D341Med (cell line): ENCODE results near the gene DPM2.

Experiments used
- DNase-seq: peaks from one replicate; pipeline ENCODE4 v3.0.0; 2012; ENCODE audit warnings: low spot score

DPM2 gene

DNA sequence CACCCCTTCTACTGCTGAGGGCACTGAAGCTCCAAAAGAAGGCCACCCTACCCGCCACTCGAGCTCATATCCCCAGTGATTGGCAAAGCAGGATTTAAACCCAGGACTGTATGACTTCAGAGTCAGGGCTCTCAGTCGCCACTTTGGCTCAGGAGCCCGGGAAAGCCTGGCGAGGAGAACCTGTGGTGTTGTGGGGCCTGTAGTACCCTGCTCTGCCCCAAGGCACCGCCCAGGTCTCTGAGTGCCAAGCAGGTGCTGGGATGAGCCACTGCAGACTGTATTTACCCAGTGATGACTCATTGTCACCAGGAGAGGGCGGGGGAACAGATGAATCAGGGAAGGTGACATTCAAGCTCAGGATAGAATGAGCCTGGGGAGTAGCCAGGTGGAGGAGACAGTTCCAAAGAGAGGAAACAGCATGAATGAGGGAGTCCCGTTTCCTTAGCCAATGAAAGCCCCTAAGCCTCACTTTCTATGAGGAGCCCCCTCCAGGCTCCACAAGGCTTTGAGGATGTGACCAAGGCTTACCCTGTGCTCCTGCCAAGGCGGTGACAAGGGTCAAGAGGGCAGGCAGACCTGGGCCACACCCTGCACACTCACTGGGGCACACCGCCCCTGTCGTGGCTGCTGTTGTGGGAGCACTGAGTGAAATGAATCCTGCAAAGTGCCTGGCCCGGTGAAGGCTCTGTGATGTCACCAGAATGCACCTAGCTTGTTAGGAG lies 17.8 kb upstream of the DPM2 start:
- peak; percentile 80 for DNase-seq

DNA sequence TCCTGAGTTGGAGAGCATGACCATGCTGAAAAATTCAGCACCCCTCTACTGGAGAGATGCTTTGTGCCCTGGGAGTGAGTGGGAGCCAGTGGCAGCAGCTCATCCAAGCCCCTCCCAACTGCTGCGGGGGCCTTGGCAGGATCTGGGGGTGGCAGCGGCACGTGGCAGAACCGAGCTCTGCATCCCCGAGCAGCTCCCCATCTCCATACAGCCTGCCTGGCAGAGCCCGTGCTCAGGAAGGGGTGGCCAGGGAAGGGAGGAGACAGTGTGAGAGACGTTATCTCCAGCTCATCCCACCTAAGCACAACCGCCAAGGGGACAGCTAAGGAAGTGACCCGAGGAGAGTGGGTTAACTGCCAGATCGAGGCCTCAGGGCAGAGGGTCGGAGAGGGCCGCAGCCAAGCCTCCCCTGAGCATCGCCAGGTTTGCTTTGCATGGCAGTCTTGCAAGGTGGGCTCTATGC lies 17.2 kb upstream of the DPM2 start:
- DNase-seq = no peak

DNA sequence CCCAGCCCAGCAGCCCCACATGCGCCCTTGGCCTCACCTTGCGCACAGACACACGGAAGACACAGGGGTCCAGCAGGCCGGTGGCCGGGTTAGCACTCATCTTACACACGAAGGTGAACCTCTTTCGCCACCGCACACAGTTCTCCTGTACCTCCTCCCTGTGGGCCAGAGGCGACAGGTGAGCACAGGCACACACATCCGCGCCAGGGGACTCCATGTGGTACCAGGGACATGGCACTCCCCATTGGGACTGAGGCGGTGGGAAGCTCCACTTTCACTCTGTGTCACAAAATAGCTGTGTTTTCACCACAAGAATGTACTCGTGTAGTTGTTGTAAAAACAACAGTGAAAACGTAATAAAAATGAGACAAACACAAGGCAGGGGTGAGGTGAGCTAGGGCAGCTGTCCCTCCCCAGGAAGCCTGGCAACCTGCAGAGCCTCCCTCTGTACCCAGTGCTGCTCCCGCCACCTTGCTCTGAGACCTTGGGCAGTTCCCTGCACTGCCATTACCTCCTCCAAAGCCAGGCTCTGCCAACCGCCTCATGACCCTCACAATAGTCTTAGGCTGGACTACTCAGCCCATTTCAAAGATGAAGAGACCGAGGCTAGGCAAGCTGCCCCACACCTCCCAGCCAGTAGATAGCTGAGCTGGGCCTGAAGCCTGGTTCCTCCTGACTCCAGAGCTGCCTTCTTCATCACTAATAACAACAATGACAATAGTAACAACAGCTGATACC lies 16.3 kb upstream of the DPM2 start:
- DNase-seq = no peak

DNA sequence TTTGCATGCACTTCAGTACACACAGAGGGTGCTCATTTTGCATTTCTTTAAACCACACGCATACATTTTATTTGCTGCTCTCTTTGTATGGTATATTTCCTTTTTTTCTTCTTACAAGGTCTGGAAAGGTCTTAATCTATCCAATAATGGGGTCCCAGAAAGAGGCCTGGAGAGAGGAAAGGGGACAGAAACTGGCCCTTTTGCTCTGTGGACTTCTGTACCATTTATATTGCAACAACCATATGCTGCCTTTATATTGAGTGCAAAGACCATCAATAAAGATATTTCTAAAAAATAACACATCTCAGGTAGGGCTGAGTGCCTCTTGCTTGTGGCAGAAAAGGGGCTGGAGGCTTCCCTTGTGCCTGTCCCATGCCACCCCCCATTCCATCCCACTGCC lies 15.5 kb upstream of the DPM2 start:
- DNase-seq = no peak

DNA sequence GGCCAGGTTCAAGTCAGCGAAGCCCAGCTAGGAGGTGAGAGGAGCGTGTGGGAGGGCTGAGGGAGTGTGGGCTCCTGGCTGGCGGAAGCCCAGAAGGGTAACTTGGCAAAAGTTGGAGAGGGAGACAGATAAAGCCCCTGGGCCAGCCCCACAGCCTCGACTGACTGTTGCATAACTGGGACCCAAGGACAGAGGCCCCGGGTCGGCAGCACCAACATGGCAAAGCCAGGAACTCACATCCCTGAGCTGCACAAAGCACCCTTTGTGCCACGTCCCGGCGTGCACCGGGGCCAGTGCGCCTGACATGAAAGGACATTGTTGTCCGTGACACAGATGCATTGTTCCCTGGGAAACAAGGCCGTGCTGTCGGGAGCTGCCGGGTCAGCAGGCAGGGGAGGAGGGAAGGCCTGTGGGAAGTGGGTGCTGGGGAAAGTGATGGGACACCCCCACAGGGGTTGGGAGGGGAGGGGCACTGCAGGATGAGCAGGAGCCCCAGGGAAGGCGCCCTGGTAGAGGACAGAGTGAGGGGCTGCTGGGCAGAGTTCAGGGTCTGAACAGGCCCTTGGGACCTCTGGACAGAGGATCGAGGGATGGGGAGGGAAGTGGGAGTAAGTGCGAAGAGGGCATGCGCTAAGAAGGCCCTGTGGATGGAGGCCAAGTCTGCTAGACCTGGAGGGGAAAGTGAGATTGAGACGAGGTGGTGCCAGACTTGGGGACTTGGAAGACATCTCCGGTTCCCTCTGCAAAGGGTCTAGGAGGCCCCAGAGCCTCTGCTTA lies 13.0 kb upstream of the DPM2 start:
- no peak for DNase-seq

DNA sequence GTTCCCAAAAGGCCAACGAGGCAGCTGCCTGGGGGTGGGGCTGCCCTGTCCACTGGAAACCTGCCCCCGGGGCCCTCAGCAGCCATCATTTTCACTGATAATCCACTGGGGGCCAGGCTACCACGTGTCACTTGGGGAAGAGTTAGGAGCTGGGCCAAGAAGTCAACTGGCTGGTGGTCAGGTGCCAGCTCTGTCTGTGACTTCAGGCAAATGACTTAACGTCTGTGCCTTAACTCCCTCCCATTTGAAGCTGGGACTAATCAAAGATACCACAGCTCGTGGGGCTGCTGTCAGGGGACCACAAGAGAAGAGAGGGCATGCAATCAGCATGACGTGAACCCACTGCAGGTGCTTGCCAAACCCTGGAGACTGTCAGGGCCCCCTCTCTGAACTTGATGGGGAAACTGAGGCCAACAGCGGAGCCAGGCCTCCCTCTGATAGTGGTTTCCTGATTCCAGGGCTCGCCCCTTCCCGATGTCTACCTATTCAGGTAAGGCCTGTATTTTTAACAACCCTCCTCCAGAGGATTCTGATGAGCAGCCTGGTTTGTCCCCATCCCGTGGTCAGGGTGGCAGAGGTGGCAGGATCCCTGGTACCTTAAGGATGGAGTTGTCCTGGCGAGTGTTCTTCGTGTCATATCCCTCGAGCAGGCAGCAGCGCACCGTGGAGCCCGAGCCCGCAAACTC lies 12.3 kb upstream of the DPM2 start:
- DNase-seq = no peak

DNA sequence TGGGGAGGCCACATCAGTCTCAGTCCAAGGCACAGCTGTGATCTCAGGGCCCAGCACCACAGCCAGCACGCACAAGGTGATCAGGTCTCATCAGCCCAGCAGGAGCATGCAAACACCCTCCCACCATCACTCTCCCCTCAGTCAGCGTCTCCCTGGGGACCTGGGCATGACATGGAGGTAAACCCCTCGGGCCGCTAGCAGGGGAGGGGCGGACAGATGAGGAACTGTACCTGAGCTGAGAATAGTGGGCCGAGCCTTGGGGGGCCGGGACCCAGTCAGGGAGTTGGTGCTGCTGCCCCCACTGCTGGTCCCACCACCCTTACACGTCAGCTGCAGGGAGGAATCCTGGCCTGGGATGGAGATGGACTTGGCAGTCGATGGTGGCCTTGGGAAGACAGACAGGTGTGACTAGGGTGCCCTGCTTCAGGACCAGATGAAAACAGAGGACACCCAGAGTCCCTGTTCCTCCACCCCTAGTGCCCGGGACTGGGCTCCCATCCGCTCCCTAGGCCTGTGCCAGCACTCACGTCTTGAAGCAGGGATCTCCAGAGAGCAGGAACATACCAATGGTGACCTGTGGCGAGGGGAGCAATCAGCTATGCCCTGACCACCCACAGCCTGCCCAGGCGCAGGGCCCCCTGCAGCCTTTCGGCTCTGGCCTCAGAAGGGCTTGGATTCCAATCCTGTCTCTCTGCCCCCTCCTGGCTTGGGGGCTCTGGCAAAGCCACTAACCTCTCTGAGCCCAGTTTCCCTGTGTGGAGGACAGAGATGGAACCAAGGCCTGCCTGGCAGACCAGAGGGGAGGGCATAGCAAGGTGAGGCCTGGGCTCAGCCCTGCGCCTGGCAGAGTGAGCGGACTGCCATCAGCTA lies 10.4 kb upstream of the DPM2 start:
- no peak for DNase-seq

DNA sequence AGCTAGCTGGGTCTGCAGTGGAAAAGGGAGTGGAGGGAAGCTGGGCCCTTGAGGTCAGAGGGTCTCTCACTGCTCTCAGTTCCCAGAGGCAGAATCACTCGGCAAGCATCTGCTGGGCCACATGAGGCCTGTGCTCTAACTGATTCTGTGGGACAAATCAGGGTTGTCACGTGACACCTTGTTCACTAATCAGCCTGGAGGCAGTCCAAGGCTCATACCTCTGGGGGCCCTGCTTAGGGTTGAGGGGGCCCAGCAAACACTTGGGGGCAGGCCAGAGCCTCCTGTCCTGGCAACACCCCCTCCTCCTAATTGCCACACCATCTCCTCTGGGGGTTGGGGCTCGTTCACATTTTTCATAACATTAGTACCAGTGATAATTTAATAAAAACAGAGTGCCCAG lies 9.1 kb upstream of the DPM2 start:
- no peak for DNase-seq

DNA sequence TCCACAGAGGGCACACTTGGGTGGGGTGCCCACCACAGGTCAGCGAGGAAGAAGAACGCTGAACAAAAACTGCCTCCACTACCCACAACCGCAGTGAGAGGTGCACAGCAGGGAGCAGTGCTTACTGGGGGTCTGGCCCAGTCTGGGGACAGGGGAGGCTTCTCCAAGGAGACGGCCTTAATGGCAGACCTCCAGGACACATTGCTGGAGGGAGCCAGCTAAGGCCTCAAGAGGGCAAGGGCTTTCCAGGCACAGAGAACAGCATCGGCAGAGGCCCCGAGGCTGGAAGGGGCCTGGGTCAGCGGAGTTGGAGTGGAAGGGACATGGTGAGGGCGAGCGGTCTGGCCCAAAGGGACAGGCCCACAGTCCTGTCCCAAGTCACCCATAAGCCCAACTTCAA lies 8.3 kb upstream of the DPM2 start:
- DNase-seq = no peak

DNA sequence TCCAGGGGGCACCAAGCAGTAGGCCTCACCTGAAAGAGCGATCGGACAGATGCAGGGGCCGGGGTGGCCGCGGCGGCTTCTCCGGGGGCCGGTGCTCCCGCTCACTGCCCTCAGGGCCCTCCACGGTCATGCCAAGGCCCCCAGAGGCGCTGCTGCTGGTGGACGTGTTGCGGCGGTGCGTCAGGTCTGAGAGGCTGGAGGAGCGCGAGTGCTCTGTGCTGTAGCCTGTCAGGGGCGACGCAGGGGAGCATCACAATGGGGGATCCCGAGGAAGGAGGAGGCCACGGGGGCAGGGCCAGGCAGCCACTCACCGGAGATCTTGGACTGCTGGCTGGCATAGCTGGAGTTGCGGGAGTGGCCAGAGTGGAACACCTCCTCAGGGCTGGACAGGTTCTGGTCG lies 7.7 kb upstream of the DPM2 start:
- DNase-seq = no peak

DNA sequence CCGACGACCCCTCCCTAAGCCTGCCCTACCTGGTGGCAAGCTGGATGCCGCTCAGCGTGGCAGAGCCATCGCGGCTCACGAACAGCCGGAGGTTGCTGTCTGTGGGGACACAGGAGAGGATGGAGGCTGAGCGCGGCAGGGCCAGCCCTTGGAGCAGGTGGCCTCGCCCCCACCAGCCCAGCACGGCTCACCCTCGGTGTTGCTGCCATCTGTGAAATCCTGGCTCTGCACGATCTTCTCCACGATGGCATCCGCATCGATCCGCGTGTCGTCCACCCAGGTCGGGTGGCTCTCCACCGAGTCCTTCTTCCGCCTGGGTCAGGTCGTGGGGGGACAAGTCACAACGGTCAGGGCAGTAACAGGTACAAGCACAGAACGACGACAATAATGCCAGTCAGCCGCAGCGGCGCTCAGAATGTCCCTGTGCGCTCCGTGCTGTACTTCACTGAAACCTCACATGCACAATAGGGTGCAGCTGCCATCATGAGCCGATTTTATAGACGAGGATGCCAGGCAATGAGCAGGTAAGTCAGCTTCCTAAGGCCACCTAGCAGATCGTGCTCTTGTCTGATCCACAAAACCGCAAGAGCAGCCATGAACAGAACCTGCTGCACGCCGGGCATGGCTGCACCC lies 7.0 kb upstream of the DPM2 start:
- DNase-seq = no peak

DNA sequence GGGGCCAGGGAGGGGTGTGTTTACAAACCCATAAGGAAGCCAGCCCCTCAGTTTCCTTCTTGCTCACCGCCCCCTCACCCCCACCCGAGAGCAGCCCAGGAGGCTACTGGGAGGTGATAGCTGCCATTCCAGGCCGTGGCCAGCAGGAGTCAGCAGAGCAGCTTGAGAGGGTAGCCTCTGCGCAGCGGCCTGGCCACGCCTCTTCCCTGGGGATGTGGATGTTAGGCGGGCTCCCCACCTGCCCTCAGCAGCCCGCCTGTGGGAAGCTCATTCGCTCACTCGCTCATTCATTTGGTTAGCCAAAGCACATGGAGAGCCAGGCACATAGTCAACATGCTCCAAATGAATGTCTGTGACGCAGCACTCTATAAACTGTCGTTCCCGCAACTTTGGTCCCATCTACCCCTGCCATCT lies 6.1 kb upstream of the DPM2 start:
- DNase-seq = peak; percentile 93

DNA sequence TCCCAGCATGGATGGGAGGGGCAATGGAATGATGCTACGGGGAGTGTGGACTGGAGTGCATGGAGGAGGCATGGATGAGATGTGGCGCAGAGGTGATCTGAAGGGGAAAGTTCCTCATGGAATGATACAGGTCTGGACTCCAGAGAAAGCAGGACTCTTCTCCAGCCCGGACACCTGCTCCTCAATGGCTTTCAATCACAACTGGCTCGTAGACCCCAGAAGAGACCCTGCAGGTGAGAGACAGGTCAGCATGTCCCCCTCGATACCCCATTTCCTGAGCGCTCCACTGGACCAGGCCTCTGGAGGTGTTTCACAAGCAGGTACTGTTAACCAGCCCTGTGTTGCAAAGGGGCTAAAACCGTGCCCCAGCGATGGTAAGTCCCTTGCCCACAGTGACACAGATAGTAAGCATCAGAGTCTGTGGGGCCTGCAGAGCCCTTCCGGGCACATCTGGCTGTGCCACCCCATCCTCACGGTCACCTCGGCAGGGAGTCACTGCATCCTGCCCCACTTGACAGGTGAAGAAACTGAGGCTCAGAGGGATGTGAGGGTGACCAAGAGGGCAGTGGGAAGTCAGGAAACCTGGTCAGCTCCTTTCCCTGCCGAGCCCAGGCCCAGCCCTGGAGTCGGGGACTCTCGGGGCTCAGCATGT lies 5.5 kb upstream of the DPM2 start:
- DNase-seq = no peak

DNA sequence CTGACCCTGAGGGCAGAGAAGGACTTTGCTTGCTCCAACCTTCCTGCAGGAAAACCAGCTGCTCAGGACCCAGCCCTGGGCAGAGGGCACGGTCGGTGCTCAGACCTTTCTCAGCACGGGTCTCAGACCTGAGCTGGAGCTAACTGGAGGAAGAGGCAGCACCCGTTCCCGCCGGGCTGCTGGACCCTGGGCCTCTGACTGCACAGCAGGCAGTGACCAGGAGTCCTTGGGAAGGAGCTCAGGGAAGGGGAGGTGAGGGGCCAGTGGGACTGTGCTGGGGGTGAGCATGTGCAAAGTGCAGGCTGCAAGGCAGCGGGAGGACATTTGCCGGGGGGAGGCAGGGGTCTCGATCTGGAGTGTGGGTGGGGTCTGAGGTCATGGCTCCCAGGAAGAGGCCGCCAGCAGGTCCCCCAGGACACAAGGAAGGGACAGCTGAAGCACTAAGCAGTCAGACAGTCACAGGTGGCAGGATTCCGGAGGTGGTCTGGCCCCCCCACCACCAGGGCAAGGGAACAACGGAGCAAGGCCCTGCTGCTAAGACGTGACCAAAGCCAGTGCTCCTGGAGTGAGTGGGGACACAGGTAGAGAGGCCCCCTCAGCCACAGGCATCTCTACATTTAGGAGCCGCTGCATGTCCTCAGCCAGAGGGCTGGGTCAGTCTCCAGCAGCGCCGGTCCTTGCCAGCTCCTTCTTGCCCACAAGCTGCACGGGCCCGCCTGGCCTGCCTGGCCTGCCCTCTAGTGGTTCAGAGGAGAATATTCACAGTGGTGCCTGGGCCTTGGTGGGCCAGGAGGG lies 4.8 kb upstream of the DPM2 start:
- DNase-seq = peak; percentile 86

DNA sequence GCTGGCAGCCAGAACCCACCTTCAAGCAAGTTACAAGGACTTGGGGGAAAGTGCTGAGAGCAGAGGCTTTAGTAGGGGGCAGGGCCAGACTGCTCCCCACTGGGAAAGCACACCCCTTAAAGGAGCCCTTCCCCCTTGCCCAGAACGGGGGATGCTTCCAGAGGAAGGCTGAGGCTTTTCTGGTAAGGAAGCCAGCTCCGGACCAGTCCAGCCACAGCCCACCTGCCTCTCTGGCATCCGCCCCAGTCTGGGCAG lies 4.2 kb upstream of the DPM2 start:
- DNase-seq = no peak

DNA sequence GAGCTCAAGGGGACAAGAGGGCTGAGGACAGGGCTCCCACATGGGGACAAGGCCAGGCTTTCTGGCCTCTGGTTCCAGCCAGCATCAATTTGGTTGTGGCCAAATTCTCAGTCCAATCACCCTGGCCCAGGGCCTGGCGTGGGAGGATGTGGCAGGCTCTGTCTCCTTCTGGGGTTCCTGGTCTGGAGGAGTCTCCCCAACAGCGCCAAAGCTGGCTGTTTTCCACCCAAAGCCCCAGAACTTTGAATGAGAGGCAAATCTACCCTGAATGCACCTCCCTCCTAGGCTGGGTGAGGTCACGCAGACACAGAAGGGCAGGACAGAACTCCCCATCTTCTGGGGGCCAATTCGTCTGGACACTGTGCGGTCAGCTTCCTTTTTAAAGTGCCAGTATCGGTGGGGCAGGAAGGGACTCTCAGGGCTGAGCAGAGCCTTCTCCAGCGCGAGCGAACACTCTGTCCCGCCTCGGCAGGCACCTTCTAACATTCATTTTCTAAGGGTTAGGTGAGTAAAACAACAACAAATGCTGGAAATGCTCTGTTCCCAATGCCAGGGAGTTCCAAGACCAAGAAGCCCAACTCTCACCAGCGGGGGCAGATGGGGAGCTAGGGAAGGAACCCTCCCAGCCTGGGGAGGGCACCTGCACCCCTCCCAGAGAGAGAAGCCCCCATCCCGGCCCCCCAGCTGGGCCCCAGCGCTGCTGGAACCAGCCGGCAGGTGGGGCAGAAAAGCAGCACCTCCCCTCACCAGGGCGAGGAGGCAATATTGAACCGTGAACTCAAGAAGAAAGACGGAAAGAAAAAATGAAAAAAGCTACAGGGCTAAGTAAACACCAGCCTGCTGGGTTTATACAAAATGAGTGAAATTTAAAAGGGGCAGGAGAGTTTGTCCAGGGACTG lies 3.7 kb upstream of the DPM2 start:
- DNase-seq = no peak

DNA sequence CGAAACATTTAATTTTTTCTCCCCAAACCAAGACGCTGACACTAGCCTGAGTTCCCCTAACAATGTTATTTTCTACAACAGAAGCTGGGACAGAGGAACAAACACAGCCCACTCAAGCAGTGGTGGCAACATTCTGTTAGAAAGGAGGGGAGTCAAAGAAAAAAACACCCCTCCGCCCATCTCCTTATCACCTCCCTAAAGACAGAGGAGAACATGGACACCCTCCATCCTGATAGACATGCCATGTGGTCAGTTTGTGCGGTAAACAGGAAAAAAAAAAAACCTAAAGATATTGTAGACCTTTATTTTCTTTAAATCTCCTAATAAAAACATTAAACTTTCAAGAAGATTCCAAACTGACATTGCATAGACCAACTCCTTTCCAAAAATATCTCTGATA lies 2.9 kb upstream of the DPM2 start:
- DNase-seq = no peak

DNA sequence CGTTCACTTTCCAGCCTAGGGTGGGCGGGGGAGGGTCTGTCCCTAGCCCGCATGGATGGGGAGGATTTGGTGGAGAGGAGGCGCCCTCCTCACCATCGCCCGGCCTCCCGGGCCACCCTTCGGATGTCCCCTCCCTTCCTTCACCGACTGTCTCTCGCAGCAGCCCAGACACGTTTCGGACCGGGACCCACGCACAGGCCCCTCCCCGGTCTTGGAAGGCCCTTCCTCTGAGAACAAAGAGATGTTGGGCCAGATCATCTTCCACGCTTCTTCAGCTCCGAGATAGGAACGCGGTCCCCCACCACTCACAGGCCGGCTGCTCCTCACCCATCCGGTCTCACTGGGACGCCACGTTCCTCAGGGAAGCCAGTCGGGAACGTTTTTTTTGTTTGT lies 640 bp upstream of the DPM2 start:
- DNase-seq = no peak

DNA sequence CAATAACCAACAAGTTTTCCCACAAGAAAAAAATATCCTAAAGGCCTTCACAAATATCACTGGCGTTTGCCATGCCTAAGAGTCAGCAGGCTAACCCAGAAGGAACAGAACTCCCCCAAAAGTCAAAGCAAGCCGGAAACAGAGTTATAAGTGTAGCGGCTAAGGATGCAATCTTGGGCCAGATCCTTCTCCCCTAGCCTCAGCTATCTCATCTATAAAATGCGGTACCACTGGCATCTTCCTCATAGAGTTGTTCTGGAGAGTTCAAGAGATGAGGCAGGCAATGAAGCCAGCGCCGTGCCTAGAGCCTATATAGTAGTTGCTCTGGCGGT lies 632 bp downstream of the DPM2 start:
- no peak for DNase-seq
